Peyer's patch (tissue), 4 donors: ENCODE results near the gene NPAS2. TPM values are rescaled to one million over a fixed set of nuclear protein-coding genes. Genes with fewer than 3 reads are reported as not detected.

Source experiments
- DNase-seq, 3 donors: peaks; one replicate each; pipeline ENCODE4 v3.0.0-alpha.2; 2017 to 2019
- H3K27ac ChIP-seq, 4 donors: fragments of 200-600 bp; sonication (generic); one replicate each; pipeline ENCODE4 v1.5.1; 2016 to 2019
- H3K27me3 ChIP-seq, 2 donors: fragments of 200-600 bp; sonication (generic); one replicate each; pipeline ENCODE4 v1.5.1; 2019
- H3K36me3 ChIP-seq, 3 donors: fragments of 200-600 bp; sonication (generic); one replicate each; pipeline ENCODE4 v1.5.1; 2016 to 2019
- H3K4me1 ChIP-seq, 4 donors: fragments of 200-600 bp; sonication (generic); one replicate each; pipeline ENCODE4 v1.5.1; 2016 to 2019
- H3K4me3 ChIP-seq, 4 donors: fragments of 200-600 bp; sonication (generic); 1 replicate in 3 of 4; 2 replicates in 1 of 4; pipeline ENCODE4 v1.5.1; 2016 to 2019; ENCODE audit warnings: mild to moderate bottlenecking in 1 of 4
- H3K9me3 ChIP-seq, 4 donors: fragments of 200-600 bp; sonication (generic); one replicate each; pipeline ENCODE4 v1.5.1; 2016 to 2019; ENCODE audit warnings: mild to moderate bottlenecking in 1 of 4
- CTCF ChIP-seq, 6 experiments: fragments of 450-650 bp in 4 of 6; fragments of 200-600 bp in 2 of 6; sonication (generic) in 1 of 6; IDR thresholded peaks; one replicate each; pipeline ENCODE4 v1.5.1; 2017 to 2019; ENCODE audit warnings: antibody characterized with exemption in 6 of 6, mild to moderate bottlenecking in 3 of 6, moderate library complexity in 1 of 6
- POLR2A ChIP-seq, 2 donors: fragments of 450-650 bp; IDR thresholded peaks; one replicate each; pipeline ENCODE4 v1.5.1; 2017; ENCODE audit warnings: antibody characterized with exemption in 2 of 2, mild to moderate bottlenecking in 2 of 2, moderate library complexity in 2 of 2
- total RNA-seq, 4 donors: library from RNA; depleted of rRNA; stranded (reverse); fragments of >200 nt; gene quantifications; one replicate each; pipeline ENCODE4 v1.1.0, GENCODE V29; 2016

The NPAS2 gene
- total RNA-seq, 4 donors from 2014 or later = 29.7 to 99.5 (median 95.5) TPM

GRCh38 chr2:100906131-100906530, 86.2 kb downstream of the NPAS2 start:
- H3K4me3 ChIP-seq = no peak overlapping the region
- no peaks in the 10 kb centered on the region for H3K27me3 ChIP-seq
- no peaks in the 10 kb centered on the region for H3K4me1 ChIP-seq

GRCh38 chr2:100906679-100907078, 86.7 kb downstream of the NPAS2 start:
- no peak for TF ChIP-seq CTCF (IDR thresholded peaks at IDR 0.05)
- TF ChIP-seq POLR2A (IDR thresholded peaks at IDR 0.05) = no peak

More at GRCh38 chr2:100906131-100906530, 86.2 kb downstream of the NPAS2 start:
- TF ChIP-seq POLR2A (IDR thresholded peaks at IDR 0.05) = no peak
- TF ChIP-seq CTCF (IDR thresholded peaks at IDR 0.05) = no peak
- H3K27ac ChIP-seq = no peak overlapping the region
- H3K36me3 ChIP-seq = peaks cover 0 to 17% (median 0%) of the 10 kb centered on the region in 3 donors
- no peak for DNase-seq
- H3K9me3 ChIP-seq = no peaks in the 10 kb centered on the region

GRCh38 chr2:100907832-100908231, 87.9 kb downstream of the NPAS2 start:
- no peak overlapping the region for H3K27ac ChIP-seq
- TF ChIP-seq POLR2A (IDR thresholded peaks at IDR 0.05) = no peak
- TF ChIP-seq CTCF (IDR thresholded peaks at IDR 0.05) = no peak
- no peak overlapping the region for H3K4me3 ChIP-seq
- H3K36me3 ChIP-seq = peaks cover 0 to 17% (median 0%) of the 10 kb centered on the region in 3 donors
- H3K9me3 ChIP-seq = no peaks in the 10 kb centered on the region
- DNase-seq = no peak
- no peaks in the 10 kb centered on the region for H3K27me3 ChIP-seq
- no peaks in the 10 kb centered on the region for H3K4me1 ChIP-seq

More at GRCh38 chr2:100906679-100907078, 86.7 kb downstream of the NPAS2 start:
- Histone ChIP-seq H3K36me3 (peaks cover 0 to 17% (median 0%) of the 10 kb centered on the region in 3 donors), H3K27ac (no peak overlapping the region), H3K4me3 (no peak overlapping the region), H3K27me3 (no peaks in the 10 kb centered on the region), H3K9me3 (no peaks in the 10 kb centered on the region), H3K4me1 (no peaks in the 10 kb centered on the region)
- DNase-seq = no peak

GRCh38 chr2:100909534-100910081, 89.7 kb downstream of the NPAS2 start:
- H3K27ac ChIP-seq = no peak overlapping the region
- peaks cover 0 to 17% (median 0%) of the 10 kb centered on the region in 3 donors for H3K36me3 ChIP-seq
- no peaks in the 10 kb centered on the region for H3K4me1 ChIP-seq
- H3K4me3 ChIP-seq = no peak overlapping the region
- DNase-seq = no peak
- TF ChIP-seq CTCF (IDR thresholded peaks at IDR 0.05) (no peak), POLR2A (IDR thresholded peaks at IDR 0.05) (no peak)
- no peaks in the 10 kb centered on the region for H3K27me3 ChIP-seq
- no peaks in the 10 kb centered on the region for H3K9me3 ChIP-seq

GRCh38 chr2:100910111-100910510, 90.2 kb downstream of the NPAS2 start:
- Histone ChIP-seq H3K27me3 (no peaks in the 10 kb centered on the region), H3K9me3 (no peaks in the 10 kb centered on the region), H3K4me3 (no peak overlapping the region), H3K4me1 (no peaks in the 10 kb centered on the region), H3K27ac (no peak overlapping the region), H3K36me3 (peaks cover 0 to 15% (median 0%) of the 10 kb centered on the region in 3 donors)
- TF ChIP-seq POLR2A (IDR thresholded peaks at IDR 0.05) (no peak), CTCF (IDR thresholded peaks at IDR 0.05) (no peak)
- no peak for DNase-seq
